HEK293 (cell line): ENCODE results near the gene TWIST2.

ENCODE experiments used
- CTCF ChIA-PET: fragments of 350-600 bp; formaldehyde crosslinking; extraction: SDS; loops from one replicate; lab custom pipeline; 2021; ENCODE audit warnings: antibody characterized with exemption; lab: Yijun Ruan, JAX
- POLR2A ChIA-PET: fragments of 300-600 bp; formaldehyde crosslinking; extraction: SDS; loops from one replicate; lab custom pipeline; 2020; ENCODE audit warnings: antibody characterized with exemption, inconsistent platforms; lab: Yijun Ruan, JAX
- H3K27ac ChIP-seq: fragments of 200-500 bp; sonication (Bioruptor generic); 2 replicates; pipeline ENCODE4 v1.5.1; 2014; ENCODE audit warnings: low read depth, low read length, control low read depth, inconsistent platforms; ENCODE audit errors: extremely low read depth
- H3K36me3 ChIP-seq, 2 experiments: fragments of 200-500 bp in 1 of 2; sonication (Bioruptor generic) in 1 of 2; 1 replicate in 1 of 2; 2 replicates in 1 of 2; pipeline ENCODE4 v1.5.1; 2014 to 2017; ENCODE audit warnings: inconsistent platforms in 2 of 2, low read length in 2 of 2; ENCODE audit not compliant: control insufficient read depth in 2 of 2, insufficient read depth in 1 of 2
- H3K4me1 ChIP-seq: fragments of 200-500 bp; sonication (Bioruptor generic); 2 replicates; pipeline ENCODE4 v1.5.1; 2014; ENCODE audit warnings: mild to moderate bottlenecking, low read length, inconsistent platforms; ENCODE audit not compliant: control insufficient read depth, insufficient read depth
- H3K4me3 ChIP-seq: 2 replicates; pipeline ENCODE4 v1.5.1; 2011; ENCODE audit warnings: low read depth, mild to moderate bottlenecking, control low read depth, low read length, moderate library complexity
- H3K9me3 ChIP-seq: fragments of 200-500 bp; sonication (Bioruptor generic); 2 replicates; pipeline ENCODE4 v1.5.1; 2014; ENCODE audit warnings: low read depth, low read length, inconsistent platforms; ENCODE audit not compliant: control insufficient read depth, insufficient read depth
- BCL11A ChIP-seq: fragments of 450-650 bp; formaldehyde crosslinking; IDR thresholded peaks from 2 replicates; pipeline ENCODE4 v1.5.1; 2016; ENCODE audit warnings: low read depth, missing biosample characterization, missing genetic modification characterization
- KLF9 ChIP-seq: fragments of 450-650 bp; formaldehyde crosslinking; IDR thresholded peaks from 2 replicates; pipeline ENCODE4 v1.5.1; 2016; ENCODE audit warnings: missing biosample characterization, missing genetic modification characterization, low read depth
- TRIM28 ChIP-seq: IDR thresholded peaks from 2 replicates; pipeline ENCODE4 v1.6.1; 2011; ENCODE audit warnings: low read length, control low read depth, borderline replicate concordance
- ZFP3 ChIP-seq: fragments of 450-650 bp; formaldehyde crosslinking; IDR thresholded peaks from 2 replicates; pipeline ENCODE4 v1.5.1; 2016; ENCODE audit warnings: low read depth, missing biosample characterization, missing genetic modification characterization
- ZIC2 ChIP-seq: fragments of 450-650 bp; formaldehyde crosslinking; IDR thresholded peaks from 2 replicates; pipeline ENCODE4 v1.5.1; 2016; ENCODE audit warnings: missing biosample characterization, missing genetic modification characterization
- ZNF292 ChIP-seq: fragments of 450-650 bp; formaldehyde crosslinking; IDR thresholded peaks from 2 replicates; pipeline ENCODE4 v1.5.1; 2016; ENCODE audit warnings: low read depth, missing biosample characterization, missing genetic modification characterization, borderline replicate concordance
- ZNF341 ChIP-seq: fragments of 450-650 bp; formaldehyde crosslinking; IDR thresholded peaks from 2 replicates; pipeline ENCODE4; 2016; ENCODE audit warnings: low read depth, missing biosample characterization, missing genetic modification characterization
- ZNF48 ChIP-seq: fragments of 450-650 bp; formaldehyde crosslinking; IDR thresholded peaks from 2 replicates; pipeline ENCODE4 v1.5.1; 2016; ENCODE audit warnings: missing biosample characterization, missing genetic modification characterization
- ZNF561 ChIP-seq: fragments of 450-650 bp; IDR thresholded peaks from 2 replicates; pipeline ENCODE4 v1.5.1; 2018; ENCODE audit warnings: missing biosample characterization, missing genetic modification characterization, borderline replicate concordance
- ZNF626 ChIP-seq: fragments of 450-650 bp; sonication (Bioruptor Pico); formaldehyde crosslinking; IDR thresholded peaks from 2 replicates; pipeline ENCODE4 v1.5.1; 2018; ENCODE audit warnings: missing biosample characterization, missing genetic modification characterization, inconsistent platforms
- ZNF658 ChIP-seq: fragments of 450-650 bp; formaldehyde crosslinking; IDR thresholded peaks from 2 replicates; pipeline ENCODE4; 2016; ENCODE audit warnings: missing biosample characterization, missing genetic modification characterization
- ZNF830 ChIP-seq: fragments of 450-650 bp; IDR thresholded peaks from 2 replicates; pipeline ENCODE4 v1.5.0; 2018; ENCODE audit warnings: missing biosample characterization, missing genetic modification characterization, low read depth, mild to moderate bottlenecking, moderate library complexity
- TF ChIP-seq, protein P1 (sequence below): fragments of 450-650 bp; formaldehyde crosslinking; IDR thresholded peaks from 2 replicates; pipeline ENCODE4 v1.5.1; 2016; ENCODE audit warnings: missing biosample characterization, missing genetic modification characterization
- TF ChIP-seq, protein P2 (sequence below): fragments of 450-650 bp; formaldehyde crosslinking; IDR thresholded peaks from 2 replicates; pipeline ENCODE4 v1.5.1; 2016; ENCODE audit warnings: missing biosample characterization, missing genetic modification characterization, borderline replicate concordance
- TF ChIP-seq, protein P3 (sequence below): fragments of 450-650 bp; IDR thresholded peaks from 2 replicates; pipeline ENCODE4 v1.5.1; 2018; ENCODE audit warnings: missing biosample characterization, mild to moderate bottlenecking, missing genetic modification characterization

The TWIST2 gene

DNA sequence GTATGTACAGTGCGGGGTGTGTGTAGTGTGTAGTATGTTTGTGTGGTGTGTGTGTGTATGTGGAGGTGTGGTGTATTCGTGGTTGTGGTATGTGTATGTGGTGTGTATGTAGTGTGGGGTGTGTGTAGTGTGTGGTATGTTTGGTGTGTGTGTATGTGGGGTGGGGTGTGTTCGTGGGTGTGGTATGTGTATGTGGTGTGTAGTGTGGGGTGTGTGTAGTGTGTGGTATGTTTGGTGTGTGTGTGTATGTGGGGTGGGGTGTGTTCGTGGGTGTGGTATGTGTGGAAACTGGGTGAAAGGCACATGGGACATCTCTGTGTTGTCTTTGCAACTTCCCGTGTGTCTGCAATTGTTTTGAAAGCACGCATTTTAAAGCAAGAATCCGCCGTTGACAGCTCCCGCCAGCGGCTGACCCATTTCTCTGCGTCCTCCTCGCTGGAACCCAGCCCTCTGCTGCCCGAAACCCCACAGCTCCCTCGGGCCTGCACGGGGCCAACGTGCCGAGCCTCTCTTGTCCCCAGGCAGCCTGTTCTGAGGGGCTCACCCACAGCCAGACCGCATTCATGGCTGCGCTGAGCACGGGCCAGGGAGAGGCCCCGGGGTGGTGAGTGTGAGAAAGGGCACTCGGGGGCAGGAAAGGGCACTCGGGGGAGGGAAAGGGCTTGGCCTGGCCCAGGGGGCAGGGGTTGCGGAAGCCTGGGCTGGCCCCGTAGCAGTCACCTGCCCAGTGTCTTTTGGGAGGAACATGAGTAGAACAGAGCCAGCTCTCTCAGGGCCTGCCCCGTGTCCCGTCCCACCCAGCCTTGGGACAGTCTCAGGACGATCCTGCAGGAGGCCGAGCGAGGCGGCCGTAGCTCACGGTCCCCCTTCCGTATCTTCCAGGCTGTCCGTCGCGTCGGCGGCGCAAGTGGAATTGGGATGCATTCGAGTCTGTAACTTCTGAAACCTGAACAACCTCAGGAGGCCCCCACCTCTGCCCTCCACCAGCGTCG is 61.4 kb downstream of the TWIST2 start (continued):
- TF ChIP-seq, protein P1, sequence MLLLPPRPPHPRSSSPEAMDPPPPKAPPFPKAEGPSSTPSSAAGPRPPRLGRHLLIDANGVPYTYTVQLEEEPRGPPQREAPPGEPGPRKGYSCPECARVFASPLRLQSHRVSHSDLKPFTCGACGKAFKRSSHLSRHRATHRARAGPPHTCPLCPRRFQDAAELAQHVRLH: no peak
- TF ChIP-seq ZNF830 (tag by site-specific recombination): no peak
- no peak for TF ChIP-seq ZNF341 (tag by site-specific recombination)
- TF ChIP-seq, protein P2, sequence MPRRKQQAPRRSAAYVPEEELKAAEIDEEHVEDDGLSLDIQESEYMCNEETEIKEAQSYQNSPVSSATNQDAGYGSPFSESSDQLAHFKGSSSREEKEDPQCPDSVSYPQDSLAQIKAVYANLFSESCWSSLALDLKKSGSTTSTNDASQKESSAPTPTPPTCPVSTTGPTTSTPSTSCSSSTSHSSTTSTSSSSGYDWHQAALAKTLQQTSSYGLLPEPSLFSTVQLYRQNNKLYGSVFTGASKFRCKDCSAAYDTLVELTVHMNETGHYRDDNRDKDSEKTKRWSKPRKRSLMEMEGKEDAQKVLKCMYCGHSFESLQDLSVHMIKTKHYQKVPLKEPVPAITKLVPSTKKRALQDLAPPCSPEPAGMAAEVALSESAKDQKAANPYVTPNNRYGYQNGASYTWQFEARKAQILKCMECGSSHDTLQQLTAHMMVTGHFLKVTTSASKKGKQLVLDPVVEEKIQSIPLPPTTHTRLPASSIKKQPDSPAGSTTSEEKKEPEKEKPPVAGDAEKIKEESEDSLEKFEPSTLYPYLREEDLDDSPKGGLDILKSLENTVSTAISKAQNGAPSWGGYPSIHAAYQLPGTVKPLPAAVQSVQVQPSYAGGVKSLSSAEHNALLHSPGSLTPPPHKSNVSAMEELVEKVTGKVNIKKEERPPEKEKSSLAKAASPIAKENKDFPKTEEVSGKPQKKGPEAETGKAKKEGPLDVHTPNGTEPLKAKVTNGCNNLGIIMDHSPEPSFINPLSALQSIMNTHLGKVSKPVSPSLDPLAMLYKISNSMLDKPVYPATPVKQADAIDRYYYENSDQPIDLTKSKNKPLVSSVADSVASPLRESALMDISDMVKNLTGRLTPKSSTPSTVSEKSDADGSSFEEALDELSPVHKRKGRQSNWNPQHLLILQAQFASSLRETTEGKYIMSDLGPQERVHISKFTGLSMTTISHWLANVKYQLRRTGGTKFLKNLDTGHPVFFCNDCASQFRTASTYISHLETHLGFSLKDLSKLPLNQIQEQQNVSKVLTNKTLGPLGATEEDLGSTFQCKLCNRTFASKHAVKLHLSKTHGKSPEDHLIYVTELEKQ (tag by site-specific recombination): no peak
- TF ChIP-seq TRIM28: no peak
- TF ChIP-seq ZNF626 (tag by site-specific recombination): no peak
- no peak for TF ChIP-seq KLF9 (tag by site-specific recombination)
- TF ChIP-seq ZNF658 (tag by site-specific recombination): no peak
- TF ChIP-seq BCL11A (tag by site-specific recombination): no peak
- no peak for TF ChIP-seq ZNF561 (tag by site-specific recombination)
- no peak for TF ChIP-seq ZFP3 (tag by site-specific recombination)

DNA sequence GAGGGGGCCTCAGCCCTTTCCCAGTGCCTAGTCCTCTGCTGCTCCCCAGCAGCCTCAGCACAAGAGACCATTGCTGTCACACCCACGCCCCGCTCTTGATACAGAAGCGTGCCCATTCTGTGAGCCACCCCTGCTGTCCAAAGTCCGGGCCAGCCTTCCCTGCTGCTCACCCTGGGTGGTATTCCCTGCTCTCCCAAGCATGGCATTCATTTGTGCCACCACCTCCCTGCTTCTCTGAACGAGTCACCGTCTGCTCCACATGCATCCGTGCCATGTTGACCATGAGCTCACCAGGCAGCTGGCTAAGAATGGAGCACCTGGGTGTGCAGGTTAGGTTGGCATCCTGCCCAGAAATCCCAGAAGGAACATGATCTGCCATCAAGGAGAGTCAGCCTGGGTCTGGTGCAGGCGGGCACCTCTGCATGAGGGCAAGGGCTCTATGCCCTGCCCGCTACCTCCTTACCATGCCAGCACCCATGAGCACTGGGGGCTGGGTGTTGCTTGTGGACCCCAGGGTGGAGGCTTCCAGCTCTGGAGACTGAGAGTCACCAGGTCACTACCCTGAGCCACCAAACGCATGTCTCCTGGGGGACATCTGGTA is 63.0 kb downstream of the TWIST2 start:
- Histone ChIP-seq H3K36me3 (peaks cover 0 to 5% of the 10 kb centered on the region in 2 experiments; a peak in 2 of 3 replicates), H3K4me1 (no peaks in the 10 kb centered on the region), H3K27ac (no peak overlapping the region), H3K9me3 (no peaks in the 10 kb centered on the region)
- CTCF ChIA-PET: no interaction called here
- TF ChIP-seq ZIC2: peak; percentile 84
- TF ChIP-seq, protein P3, sequence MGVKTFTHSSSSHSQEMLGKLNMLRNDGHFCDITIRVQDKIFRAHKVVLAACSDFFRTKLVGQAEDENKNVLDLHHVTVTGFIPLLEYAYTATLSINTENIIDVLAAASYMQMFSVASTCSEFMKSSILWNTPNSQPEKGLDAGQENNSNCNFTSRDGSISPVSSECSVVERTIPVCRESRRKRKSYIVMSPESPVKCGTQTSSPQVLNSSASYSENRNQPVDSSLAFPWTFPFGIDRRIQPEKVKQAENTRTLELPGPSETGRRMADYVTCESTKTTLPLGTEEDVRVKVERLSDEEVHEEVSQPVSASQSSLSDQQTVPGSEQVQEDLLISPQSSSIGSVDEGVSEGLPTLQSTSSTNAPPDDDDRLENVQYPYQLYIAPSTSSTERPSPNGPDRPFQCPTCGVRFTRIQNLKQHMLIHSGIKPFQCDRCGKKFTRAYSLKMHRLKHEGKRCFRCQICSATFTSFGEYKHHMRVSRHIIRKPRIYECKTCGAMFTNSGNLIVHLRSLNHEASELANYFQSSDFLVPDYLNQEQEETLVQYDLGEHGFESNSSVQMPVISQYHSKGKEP: no peak
- no peak for TF ChIP-seq ZNF48 (tag by site-specific recombination)
- no peak for TF ChIP-seq ZNF292 (tag by site-specific recombination)
- TF ChIP-seq, all 188 proteins: peak for 1
- POLR2A ChIA-PET: no interaction called here
- no peak overlapping the region for H3K4me3 ChIP-seq
